ENCODE results near the gene ERBB4.

ERBB4 gene

GRCh38 chr2:212428681-212429478, 109.7 kb downstream of the ERBB4 start:
- no peak for DNase-seq (ENCODE audit: low read depth in 2 of 2)

- no peak for DNase-seq (ENCODE audit: low read depth in 2 of 2)
Measured at GRCh38 chr2:212427638-212428037, 111.0 kb downstream of the ERBB4 start.

GRCh38 chr2:212426637-212427412, 111.8 kb downstream of the ERBB4 start:
- DNase-seq (ENCODE audit: low read depth in 2 of 2) = no peak

- no peak for DNase-seq (ENCODE audit: low read depth in 2 of 2)
Measured at GRCh38 chr2:212424082-212424481, 114.5 kb downstream of the ERBB4 start.

GRCh38 chr2:212423089-212423488, 115.5 kb downstream of the ERBB4 start:
- DNase-seq (ENCODE audit: low read depth in 2 of 2) = no peak

- DNase-seq (ENCODE audit: low read depth in 2 of 2) = no peak
Measured at GRCh38 chr2:212421556-212422334, 116.9 kb downstream of the ERBB4 start.

GRCh38 chr2:212416086-212416485, 122.5 kb downstream of the ERBB4 start:
- no peak for DNase-seq (ENCODE audit: low read depth in 2 of 2)

- no peak for DNase-seq (ENCODE audit: low read depth in 2 of 2)
Measured at GRCh38 chr2:212414767-212415211, 123.8 kb downstream of the ERBB4 start.

GRCh38 chr2:212409560-212409959, 129.0 kb downstream of the ERBB4 start:
- no peak for DNase-seq (ENCODE audit: low read depth in 2 of 2)

- no peak for DNase-seq (ENCODE audit: low read depth in 2 of 2)
Measured at GRCh38 chr2:212408524-212408923, 130.1 kb downstream of the ERBB4 start.

- no peak for DNase-seq (ENCODE audit: low read depth in 2 of 2)
Measured at GRCh38 chr2:212406716-212407115, 131.9 kb downstream of the ERBB4 start.

GRCh38 chr2:212402316-212402715, 136.3 kb downstream of the ERBB4 start:
- DNase-seq (ENCODE audit: low read depth in 2 of 2) = no peak

- DNase-seq (ENCODE audit: low read depth in 2 of 2) = no peak
Measured at GRCh38 chr2:212398316-212398715, 140.3 kb downstream of the ERBB4 start.

- DNase-seq (ENCODE audit: low read depth in 2 of 2) = no peak
Measured at GRCh38 chr2:212392544-212392943, 146.1 kb downstream of the ERBB4 start.

- no peak for DNase-seq (ENCODE audit: low read depth in 2 of 2)
Measured at GRCh38 chr2:212392043-212392442, 146.6 kb downstream of the ERBB4 start.

- DNase-seq (ENCODE audit: low read depth in 2 of 2) = no peak
Measured at GRCh38 chr2:212387146-212387545, 151.5 kb downstream of the ERBB4 start.

GRCh38 chr2:212385241-212385640, 153.4 kb downstream of the ERBB4 start:
- no peak for DNase-seq (ENCODE audit: low read depth in 2 of 2)

- no peak for DNase-seq (ENCODE audit: low read depth in 2 of 2)
Measured at GRCh38 chr2:212384027-212384426, 154.6 kb downstream of the ERBB4 start.

GRCh38 chr2:212381428-212382102, 157.0 kb downstream of the ERBB4 start:
- DNase-seq (ENCODE audit: low read depth in 2 of 2) = no peak

GRCh38 chr2:212379103-212379502, 159.5 kb downstream of the ERBB4 start:
- no peak for DNase-seq (ENCODE audit: low read depth in 2 of 2)

GRCh38 chr2:212367431-212367830, 171.2 kb downstream of the ERBB4 start:
- DNase-seq (ENCODE audit: low read depth in 2 of 2) = no peak
